ENCODE measurements around the gene NDUFV2.
A peak's percentile ranks its signal among the peaks of the same experiment; 100 is the strongest.
"Not testable (repeated sequence)": the region's sequence is repeated elsewhere in the genome, so short reads cannot be mapped to it uniquely, and the experiment has no call there.

NDUFV2 gene

DNA sequence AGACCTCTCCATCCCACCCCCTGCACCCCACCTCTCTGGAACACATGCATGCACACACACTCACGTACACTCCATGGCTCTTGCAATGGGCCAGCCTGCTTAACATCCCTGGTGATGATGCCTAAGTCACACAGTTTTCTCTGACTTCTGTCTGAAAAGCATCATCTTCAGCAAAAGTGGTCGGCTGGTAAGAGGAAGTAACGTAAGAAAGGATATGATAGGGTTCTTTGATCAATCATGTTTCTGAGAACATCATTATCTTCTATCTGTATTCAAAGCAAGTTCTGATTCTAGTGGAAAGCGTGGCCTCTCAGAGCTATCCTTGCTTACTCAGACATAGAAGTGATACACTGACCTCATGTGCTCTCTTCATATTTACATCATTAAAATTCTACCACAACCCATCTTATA, 11.4 kb upstream of the NDUFV2 start:
- DNase-seq, result peak in 5 of 6 experiments; percentile 27 to 79 (median 67)

DNA sequence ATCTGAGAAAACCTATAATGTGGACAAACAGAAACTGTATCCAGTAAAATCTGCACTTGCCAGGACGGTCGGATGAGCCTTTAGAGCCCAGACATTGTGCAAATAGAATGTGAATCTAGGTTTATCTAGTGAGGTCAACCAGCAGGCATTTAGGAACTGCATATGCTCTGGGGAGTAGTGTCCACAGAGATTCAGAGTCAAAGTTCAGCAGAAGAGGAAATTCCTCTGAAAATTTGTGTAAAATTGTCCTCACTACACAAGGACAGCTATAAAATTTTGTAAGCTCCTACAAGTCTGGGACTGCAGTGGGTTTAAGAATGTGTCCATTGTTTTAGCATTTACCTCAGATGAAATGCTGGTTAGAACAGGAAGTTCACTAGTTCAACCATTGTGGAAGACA, 9.8 kb upstream of the NDUFV2 start:
- no peak for DNase-seq

DNA sequence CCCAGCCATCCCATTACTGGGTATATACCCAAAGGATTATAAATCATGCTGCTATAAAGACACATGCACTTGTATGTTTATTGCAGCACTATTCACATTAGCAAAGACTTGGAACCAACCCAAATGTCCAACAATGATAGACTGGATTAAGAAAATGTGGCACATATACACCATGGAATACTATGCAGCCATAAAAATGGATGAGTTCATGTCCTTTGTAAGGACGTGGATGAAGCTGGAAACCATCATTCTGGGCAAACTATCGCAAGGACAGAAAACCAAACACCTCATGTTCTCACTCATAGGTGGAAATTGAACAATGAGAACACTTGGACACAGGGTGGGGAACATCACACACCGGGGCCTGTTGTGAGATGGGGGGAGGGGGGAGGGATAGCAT, 9.4 kb upstream of the NDUFV2 start:
- not testable (repeated sequence) for DNase-seq

DNA sequence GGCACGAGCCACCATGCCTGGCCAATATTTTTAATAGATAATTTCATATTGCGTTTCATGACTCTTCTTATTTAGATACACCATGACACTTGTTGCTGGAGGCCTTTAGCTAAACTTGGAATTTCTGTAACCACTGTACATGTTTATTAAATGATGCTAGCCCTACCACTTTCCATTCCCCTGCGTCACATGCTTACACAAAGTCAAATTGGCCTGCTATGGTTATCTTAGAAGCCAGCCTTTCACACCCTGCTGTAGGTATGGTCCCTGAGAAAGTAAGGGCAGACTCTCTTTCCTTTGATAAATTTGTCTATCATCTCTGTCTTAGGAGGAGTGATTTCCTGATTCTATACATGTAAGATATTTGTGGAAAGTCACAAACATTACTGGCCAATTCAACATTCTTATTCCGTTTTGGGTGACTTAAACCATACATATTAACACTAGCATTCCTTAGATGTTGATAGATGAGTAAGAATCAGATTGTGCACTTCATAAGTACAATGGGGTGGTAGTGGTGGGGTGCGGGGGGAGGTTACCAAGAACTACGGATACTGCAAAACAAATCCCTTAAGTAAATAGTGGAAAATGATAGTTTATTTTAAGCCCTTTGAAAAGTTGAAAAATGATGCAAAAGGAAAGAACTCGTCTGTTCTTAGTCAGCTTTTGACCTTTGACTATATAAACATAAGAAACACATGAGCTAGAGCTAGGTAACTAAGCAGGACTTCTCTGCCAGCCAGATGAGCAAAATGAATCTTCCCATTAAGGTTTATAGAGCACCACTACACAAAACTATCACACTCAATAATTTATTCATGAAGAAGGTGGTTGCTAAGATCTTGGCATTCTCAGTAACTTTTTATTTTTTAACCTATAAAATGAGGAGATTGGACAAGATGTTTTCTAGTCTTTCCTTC, 7.9 kb upstream of the NDUFV2 start:
- DNase-seq, result peak in 1 of 6 experiments; percentile 8

DNA sequence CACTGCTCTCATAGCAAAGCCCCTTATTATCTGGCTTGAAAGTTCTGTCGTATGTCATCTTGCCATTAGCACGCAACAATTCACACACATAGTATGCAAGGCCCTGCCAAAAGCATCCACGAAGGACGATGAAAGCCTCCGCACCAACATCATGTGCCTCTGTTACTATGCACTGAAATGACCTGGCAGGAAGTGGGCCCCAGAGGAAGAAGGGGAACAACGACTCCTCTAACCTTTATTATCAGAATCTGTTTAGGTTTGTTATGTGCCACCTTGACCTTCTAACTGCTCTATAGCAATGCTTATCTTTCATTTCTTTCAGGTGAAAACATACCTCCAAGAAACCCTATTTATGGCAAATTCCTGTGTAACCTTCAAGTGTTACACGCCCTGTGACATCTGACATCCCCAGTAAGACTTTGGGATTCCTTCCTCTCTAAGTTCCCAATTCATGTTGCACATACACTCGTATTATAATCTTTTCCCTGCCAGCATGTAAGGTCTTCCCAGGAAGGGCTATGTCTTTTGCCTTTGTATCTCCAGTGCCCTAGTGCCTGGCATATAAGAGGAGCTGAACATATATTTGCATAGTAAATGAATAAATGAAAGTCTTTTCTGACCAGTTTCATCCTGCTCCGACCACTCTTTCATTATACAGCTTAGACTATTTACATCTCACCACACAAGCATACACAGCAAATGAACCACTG, 7.0 kb upstream of the NDUFV2 start:
- DNase-seq, result peak in 5 of 6 experiments; percentile 7 to 61 (median 37)

DNA sequence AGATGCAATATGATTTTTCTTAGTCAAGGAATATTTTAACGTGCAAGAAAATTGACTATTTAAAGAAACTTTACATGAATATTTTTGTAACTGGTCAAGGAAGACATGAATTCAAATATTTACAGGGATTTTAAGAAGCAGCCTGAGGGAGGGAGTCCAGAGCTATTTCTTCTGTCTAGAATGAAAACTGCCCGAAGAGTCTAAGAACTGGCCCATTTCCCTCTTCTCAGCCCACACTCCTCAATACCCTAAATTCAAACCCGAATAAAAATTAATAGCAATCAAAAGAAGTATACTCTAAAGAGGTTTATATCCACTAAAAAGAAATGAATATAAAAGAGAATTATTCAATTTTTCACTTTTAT, 6.5 kb upstream of the NDUFV2 start:
- no peak for DNase-seq

DNA sequence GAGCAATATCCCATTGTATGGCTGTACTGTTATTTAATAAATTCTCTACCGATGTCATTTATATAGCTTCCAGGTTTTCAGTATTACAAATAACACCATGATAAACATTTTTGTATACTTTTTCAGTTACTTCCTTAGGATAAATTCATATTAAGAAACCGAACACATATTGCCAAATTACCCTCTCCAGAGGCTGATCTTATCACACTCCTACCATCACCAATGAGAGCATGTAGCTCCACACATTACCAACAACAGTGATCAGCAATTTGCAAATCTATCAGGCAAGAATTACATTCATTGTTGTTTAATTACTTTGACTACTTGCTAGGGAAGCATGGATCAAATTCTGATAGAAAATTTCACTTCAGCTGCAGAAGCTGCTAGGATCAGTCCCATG, 5.8 kb upstream of the NDUFV2 start:
- no peak for DNase-seq

DNA sequence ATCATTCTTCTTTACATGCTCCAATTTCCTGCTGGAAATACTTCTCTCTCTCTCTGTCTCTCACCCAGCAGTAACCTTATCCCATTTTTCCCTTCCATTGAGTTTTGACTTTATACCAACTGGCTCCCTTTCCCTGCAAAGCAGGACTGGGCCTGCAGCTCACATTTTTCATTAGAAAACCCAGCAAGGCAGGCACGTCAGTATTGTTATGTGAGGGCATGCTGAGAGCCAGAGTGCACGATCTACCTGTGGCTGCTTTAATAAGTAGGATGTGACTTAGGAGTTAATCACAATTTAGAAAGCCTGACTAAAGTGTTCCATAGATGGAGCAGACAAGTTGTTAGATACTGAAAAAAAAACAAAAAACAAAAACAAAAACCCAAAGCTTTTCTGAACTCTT, 5.2 kb upstream of the NDUFV2 start:
- no peak for DNase-seq

DNA sequence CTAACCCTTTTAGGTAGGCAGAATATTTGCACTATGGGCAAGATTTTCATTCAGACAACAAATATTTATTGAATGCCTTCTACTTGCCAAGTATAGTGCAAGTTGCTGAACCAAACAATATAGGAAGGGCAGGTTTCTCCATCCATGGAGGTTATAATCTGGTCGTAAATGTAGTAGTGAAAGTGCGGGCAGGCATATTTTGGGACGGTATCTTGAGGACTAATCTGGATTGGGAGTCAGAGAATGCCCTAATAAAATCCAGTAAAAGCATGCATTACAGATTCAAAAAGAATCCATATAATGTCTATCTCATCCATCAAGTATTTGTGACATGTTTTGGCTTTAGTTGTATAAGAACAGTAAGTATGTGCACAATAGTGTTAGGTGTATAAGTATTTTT, 1.7 kb upstream of the NDUFV2 start:
- no peak for DNase-seq

DNA sequence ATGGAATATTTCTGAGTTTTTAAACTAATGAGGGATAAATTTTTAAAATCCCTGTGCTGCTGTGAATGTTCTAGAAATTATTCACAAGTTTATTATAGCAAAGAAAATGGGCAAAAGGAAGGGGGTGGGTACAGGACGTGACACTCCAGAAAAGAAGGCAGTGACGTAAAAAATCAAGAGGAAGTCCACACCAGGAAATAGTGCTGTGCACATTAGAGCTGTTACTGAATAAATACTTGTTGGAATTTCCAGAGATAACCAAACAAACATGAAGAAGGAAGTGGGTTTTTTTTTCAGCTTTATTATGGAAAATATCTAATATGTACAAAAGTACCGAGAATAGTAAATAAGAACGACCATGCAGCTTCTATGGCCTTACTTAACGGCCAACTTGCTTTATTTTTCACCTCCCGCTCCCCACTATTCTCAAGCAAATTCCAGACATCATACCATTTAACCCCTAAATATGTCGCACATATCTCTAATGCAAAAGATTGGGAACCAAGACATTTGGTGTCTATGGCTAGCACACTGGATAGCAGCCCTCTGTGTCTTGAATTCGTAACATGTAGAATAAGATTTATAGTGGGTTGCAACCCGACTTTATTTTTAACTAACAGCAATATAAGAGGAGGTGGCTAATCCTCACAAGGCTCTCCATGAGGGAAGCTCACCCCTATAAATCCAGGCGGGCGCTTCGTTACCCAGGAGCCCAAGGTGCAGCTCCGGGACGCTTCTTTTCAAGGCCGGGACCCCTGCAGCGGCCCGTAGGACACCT, 580 bp upstream of the NDUFV2 start:
- DNase-seq, result peak in 3 of 6 experiments; percentile 65 to 74 (median 72)

DNA sequence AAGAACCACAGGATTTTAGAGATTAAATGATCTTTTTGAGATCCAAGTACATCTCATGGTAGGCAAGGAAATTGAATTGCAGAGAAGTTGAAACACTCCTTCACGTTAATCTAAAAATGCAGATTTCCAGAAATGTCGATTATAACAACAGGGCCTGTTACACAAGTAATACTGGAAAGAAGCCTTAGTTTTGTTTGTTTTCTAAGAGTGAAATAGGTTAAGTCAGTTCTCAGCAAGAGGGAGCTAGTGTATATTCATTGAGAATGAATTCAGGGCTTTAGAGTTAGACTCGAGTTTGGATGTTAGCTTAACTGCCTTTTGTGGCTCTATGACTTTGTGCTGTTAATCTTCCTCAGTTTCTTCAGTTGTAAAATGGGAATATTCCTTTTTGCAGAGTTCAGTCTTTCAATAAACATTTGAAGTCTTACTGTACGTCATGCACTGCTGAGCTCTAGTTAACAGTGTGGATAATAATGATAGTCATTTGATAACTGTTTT, 926 bp downstream of the NDUFV2 start:
- DNase-seq, result peak in 3 of 6 experiments; percentile 20 to 38 (median 36)

DNA sequence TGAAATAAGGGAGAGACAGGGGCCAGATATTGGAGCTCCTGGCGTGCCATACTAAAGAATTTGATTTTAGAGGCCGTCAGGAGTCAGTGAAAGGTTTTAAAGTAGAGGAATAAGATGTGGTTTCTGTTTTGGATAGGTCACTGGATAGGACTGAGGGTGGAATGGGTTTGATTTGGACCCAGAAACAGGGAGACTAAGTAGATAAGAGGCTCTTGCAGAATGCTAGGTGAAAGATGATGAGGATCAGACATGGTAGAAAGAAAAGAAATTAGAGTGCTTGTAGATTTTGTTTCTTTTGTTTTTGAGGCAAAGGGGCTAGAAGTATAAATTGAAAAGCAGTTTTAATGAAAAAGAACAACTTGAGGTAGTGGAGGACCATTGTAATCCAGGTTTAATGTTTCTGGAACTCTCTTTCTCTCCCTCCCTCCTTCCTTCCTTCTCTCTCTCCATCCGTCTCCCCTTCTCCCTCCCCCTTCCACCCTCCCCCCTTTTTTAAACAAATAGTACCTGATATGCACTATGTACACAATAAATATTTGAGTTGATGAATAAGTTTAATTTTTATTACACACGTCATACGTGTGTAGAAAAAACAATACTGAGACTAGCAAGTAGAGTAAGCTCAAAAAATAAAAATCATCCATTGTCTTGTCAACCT, 1.9 kb downstream of the NDUFV2 start:
- DNase-seq, result no peak

DNA sequence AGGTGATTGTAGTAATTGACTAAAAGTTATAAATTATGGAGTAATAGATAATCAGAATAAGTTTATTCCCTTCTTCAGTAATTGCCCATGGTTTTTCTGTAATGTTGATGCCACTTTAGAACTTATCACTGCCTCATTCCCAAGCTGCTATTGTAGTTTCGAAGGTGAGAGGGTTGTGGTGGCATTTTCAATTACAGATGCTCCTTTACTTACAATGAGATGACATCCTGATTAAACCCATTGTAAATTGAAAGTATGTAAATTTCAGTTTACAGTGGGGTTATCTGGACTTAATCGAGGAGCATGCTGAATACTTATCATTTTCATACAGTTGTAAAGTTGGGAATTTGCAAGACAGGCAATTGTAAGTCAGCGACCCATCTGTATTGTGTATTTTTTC, 2.9 kb downstream of the NDUFV2 start:
- DNase-seq, result no peak

DNA sequence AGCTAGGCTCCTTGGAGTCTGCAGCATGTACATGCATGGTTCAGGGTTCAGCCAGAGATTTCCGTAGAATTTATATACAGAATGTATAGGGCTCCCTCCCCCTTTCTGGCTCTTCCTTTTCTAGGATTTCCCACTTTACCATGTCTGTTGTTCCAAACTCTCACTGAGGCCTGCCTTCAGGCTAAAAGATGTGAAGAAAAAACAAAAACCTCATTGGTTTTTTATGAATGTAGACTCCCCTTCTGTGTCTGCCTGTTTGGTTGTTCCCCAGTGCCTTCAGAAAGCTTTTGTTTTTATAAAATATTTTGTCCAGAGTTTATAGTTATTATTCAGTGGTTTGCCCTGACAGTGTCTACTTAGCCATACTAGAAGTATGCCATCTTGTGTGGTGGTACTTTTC, 3.6 kb downstream of the NDUFV2 start:
- no peak for DNase-seq

DNA sequence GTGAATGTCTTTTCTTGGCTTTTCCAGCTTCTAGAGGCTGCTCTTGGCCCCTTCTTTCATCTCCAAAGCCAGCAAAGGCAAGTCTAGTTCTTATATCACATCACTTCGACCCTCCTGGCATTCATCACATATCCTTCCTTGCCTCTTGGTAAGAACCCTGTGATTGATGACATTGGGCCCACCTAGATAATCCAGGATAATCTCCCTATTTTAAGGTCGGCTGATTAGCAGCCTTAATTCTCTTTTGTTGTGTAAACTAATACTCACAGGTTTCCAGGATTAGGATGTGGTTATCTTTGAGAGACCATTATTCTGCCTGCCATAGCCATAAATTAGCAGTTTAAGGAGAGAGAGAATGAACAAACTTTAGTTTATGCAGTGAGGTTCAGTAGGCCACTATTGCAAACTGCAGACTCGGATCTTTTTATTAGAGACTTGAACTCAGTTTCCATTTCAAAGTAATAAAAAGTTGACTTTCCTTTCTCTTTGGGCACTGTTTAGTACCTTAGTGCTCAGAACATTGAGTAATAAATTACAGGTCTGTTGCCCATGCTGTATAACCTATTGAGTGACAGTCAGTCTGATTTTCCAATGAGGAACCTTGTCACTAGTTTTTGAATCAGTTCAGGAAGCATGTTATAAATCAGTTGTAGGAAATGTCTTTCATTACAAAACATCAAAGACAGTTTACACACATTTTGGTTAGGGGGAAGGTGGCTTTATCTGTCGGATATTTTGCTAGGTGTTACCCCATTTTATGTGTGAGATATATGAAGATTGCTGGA, 4.5 kb downstream of the NDUFV2 start:
- no peak for DNase-seq

DNA sequence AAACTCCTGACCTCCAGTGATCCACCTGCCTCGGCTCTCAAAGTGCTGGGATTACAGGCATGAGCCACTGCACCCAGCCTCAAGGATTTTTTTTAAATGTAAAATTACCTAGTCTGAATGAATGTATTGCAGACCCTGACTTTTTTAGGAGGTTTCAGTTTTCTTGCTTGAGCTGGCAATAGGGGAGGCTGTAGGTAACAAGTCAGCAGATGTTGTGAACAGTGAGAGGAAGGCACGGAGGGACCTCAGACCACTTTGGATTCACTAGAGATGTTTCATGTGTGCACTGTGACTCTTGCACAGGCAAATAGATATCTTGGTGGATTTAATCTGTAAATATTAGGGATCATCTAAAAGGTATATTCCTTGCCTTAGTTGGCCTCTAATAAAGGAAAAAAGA, 6.4 kb downstream of the NDUFV2 start:
- no peak for DNase-seq

DNA sequence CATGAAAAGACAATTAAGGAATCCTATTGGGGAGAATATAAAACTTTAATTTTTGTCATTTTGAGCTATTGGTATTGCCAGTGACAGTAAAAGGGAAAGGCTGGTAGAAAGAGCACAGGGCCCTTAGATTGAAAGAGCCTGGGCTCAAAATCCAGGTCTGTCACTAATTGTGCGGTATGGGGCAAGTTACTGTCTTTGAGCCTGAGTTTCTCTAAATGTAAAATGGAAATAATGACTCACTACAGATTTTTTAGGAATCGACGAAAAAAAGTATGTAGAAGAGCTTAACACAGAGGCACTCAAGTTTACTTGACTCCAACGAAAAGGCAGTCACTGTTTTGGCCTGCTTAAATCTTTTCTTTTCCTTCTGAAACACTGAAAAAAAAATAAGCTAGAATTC, 7.0 kb downstream of the NDUFV2 start:
- no peak for DNase-seq

DNA sequence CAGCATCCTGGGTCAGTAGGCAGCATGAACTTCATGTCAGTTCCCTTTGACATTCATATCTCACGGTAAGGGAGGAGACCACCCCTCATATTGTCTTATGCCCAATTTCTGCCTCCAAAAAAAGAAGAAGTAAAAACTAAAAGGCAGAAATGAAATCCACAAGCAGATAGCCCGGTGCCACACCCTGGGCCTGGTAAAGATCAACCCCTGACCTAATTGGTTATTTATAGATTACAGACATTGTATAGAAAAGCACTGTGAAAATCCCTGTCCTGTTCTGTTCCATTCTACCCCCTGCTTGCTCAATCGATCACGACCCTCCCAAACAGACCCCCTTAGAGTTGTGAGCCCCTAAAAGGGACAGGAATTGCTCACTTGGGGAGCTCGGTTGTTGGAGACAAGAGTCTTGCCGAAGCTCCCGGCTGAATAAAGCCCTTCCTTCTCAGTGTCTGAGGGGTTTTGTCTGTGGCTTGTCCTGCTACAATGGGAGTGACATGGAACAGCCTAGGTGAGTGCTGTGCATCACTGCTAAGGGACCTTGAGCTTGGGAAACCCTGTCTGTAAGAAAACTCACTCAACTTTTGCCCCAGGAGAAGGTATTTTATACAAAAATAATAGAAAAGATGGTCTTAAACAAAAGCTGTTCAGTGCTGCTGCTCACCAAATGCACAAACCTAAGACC, 11.1 kb downstream of the NDUFV2 start:
- no peak for DNase-seq

DNA sequence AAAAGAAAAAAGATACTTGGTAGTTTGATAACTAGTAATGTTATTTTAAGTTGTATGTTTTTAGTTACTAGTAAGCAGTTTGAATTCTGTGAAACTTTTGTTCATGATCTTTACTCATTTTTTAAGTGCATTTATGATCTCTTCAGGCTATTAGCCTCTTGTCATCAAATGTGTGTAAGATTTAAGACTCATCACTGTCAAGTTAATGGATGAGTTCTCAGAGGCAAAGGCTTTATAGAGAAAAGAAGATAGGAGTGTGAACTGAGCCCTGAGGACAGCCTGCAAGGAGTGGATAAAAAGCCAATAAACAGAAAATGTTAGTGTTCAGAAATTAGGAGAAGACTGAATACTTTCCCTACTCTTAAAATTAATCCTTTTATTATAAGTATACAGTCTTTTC, 13.5 kb downstream of the NDUFV2 start:
- DNase-seq, result no peak

DNA sequence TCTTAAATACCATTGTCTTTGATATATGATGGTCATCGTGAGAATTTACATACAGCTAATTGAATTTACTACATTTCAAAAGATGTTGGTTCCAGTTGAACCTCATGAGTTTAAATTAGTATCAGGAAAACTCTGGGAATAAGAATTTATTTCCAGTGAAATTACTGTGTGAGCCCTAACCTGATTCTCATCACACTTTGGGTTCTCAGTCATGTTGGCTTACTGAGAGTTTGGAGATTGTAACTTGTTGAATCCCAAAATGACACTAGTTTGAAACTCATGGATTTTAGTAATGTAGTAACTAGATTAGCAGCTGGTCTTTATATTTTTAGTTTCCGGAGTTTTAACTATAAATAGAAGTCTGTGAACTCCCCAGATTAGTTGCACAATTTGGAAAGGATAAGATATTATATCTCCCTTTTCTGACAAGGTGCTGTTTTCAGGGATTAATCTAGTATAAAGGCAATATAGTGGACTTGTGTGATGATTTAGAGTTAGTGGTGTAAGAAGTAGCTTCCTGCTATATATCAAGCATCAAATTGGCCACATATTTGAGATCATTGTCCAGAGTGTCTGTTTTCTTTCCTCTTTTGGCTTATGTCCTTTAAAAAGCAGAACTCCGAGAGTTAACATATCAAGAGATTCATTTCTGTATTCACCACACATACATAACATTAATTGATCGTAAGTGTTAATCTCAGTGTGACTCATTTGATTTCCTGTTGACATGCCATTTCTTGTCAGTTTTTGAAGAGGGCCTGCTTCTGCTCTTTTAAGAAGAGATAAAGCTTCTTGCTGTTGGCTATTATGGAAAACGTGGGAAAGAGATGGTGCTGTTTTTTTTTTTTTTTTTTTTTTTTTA, 15.7 kb downstream of the NDUFV2 start:
- DNase-seq, result peak in 3 of 6 experiments; percentile 31 to 41 (median 39)

Measured in stimulated activated naive CD4-positive, alpha-beta T cell (primary cell).